IPS-20b (cell line): ENCODE measurements around the gene SLC22A4.

Experiments used
- H3K27ac ChIP-seq: one replicate; pipeline ENCODE4 v1.5.1; 2013; ENCODE audit warnings: low read length
- H3K27me3 ChIP-seq: 2 replicates; pipeline ENCODE4 v1.6.1; 2013; ENCODE audit warnings: mild to moderate bottlenecking, low read length, inconsistent platforms; ENCODE audit not compliant: insufficient read depth
- H3K36me3 ChIP-seq: 2 replicates; pipeline ENCODE4 v1.6.1; 2013; ENCODE audit warnings: low read depth, mild to moderate bottlenecking, inconsistent platforms, low read length, moderate library complexity; ENCODE audit not compliant: insufficient read depth
- H3K4me1 ChIP-seq: 2 replicates; pipeline ENCODE4 v1.6.1; 2013; ENCODE audit warnings: mild to moderate bottlenecking, control low read depth, inconsistent platforms, low read length, moderate library complexity; ENCODE audit not compliant: insufficient read depth
- H3K4me3 ChIP-seq: 2 replicates; pipeline ENCODE4 v1.5.1; 2013; ENCODE audit warnings: mild to moderate bottlenecking, low read length, inconsistent platforms
- H3K9ac ChIP-seq: 2 replicates; pipeline ENCODE4 v1.6.1; 2013; ENCODE audit warnings: low read depth, mild to moderate bottlenecking, inconsistent platforms, low read length, moderate library complexity
- H3K9me3 ChIP-seq: 2 replicates; pipeline ENCODE4 v1.6.1; 2013; ENCODE audit warnings: mild to moderate bottlenecking, low read depth, low read length, inconsistent platforms; ENCODE audit not compliant: insufficient read depth

Gene SLC22A4

GRCh38 chr5:132368186-132368585, 74.0 kb downstream of the SLC22A4 start:
- H3K4me1 ChIP-seq, result no peaks in the 10 kb centered on the region; the same call in 1 of the 2 replicates
- H3K36me3 ChIP-seq, result no peaks in the 10 kb centered on the region
- no peaks in the 10 kb centered on the region for H3K9me3 ChIP-seq
- H3K9ac ChIP-seq, result no peak overlapping the region
- no peak overlapping the region for H3K4me3 ChIP-seq
- no peak overlapping the region for H3K27ac ChIP-seq
- H3K27me3 ChIP-seq, result peaks cover 25% of the 10 kb centered on the region

DNA sequence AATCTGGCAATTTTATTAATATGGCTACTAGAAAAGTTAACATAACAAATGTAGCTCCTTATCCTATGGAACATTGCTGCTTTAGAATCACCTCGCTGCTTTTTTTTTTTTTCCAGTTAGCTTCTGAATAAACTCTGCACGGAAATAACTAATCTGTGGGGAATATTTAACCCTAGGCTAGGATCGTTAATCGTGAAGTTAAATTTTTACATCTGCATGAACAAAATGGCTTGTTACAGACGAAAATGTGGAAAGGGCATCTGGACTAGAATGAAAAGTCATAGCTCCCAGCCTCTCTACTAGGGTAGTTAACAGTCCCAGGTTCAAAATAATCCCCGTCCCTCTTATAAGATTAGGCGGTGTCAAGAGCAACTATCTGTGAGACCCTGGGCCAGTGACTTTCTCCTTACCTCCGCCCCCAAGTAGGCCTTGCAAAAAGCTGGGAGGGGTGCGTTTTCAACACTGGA, 74.8 kb downstream of the SLC22A4 start:
- Histone ChIP-seq H3K27ac (no peak overlapping the region), H3K4me1 (no peaks in the 10 kb centered on the region; the same call in 1 of the 2 replicates), H3K9ac (peak overlapping the region; percentile 80; the same call in 1 of the 2 replicates)

DNA sequence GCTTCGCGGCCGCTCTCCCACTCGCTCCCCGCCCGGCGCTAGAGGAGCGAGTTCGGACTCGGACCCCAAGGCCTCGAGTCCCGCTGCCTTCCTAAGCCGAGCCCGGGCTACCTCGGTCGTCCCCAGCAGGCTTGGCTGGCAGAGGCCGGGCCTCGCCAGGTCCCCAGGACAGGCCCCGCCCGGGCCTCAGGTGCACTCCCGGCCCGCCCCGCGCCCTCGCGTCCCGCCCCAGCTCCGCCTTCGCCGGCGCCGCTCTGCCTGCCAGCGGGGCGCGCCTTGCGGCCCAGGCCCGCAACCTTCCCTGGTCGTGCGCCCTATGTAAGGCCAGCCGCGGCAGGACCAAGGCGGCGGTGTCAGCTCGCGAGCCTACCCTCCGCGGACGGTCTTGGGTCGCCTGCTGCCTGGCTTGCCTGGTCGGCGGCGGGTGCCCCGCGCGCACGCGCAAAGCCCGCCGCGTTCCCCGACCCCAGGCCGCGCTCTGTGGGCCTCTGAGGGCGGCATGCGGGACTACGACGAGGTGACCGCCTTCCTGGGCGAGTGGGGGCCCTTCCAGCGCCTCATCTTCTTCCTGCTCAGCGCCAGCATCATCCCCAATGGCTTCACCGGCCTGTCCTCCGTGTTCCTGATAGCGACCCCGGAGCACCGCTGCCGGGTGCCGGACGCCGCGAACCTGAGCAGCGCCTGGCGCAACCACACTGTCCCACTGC, 75.4 kb downstream of the SLC22A4 start, which contains the start of gene SLC22A5:
Gene SLC22A5 (plus strand): TSS at position 237 of the 707 bp plus-strand sequence. CDS start 263 bp downstream, at position 500.
- Histone ChIP-seq H3K9me3 (no peaks in the 10 kb centered on the region), H3K4me1 (no peaks in the 10 kb centered on the region; the same call in 1 of the 2 replicates), H3K27me3 (peaks cover 25% of the 10 kb centered on the region), H3K36me3 (no peaks in the 10 kb centered on the region), H3K9ac (peak within 1 kb of the TSS; percentile 80; the same call in 1 of the 2 replicates), H3K4me3 (peak within 1 kb of the TSS; percentile 73), H3K27ac (no peak within 1 kb of the TSS)

More for the DNA sequence above, 74.8 kb downstream of the SLC22A4 start:
- Histone ChIP-seq H3K4me3 (peak overlapping the region; percentile 73), H3K9me3 (no peaks in the 10 kb centered on the region), H3K27me3 (peaks cover 25% of the 10 kb centered on the region), H3K36me3 (no peaks in the 10 kb centered on the region)

GRCh38 chr5:132370181-132370970, 76.2 kb downstream of the SLC22A4 start:
- Histone ChIP-seq H3K4me1 (no peaks in the 10 kb centered on the region; the same call in 1 of the 2 replicates), H3K36me3 (no peaks in the 10 kb centered on the region), H3K9ac (peak overlapping the region; percentile 80; the same call in 1 of the 2 replicates), H3K9me3 (no peaks in the 10 kb centered on the region), H3K27ac (no peak overlapping the region), H3K4me3 (peak overlapping the region; percentile 73), H3K27me3 (peaks cover 25% of the 10 kb centered on the region)

DNA sequence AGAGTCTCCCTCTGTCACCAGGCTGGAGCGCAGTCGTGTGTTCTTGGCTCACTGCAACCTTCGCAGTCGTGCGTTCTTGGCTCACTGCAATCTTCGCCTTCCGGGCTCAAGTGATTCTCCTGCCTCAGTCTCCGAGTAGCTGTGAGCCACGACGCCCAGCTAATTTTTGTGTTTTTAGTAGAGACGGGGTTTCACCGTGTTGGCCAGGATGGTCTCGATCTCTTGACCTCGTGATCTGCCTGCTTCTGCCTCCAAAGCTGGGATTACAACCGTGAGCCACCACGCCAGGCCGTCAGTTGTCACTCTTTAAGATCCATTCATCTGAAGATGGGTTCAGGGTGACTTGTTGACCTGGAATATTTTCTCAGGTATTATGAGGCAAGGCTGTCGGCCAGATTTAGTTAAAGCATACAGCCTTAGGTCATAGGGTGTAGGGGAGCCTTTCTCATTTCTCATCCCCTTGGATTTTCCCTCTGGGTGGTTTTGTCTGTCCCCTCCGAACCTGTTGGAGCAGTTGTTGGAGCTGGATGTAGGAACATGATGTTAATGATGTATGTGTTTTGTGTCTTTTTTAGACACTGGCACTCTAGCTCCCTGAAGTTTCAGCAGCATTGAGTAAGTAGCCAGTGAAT, 76.9 kb downstream of the SLC22A4 start:
- no peaks in the 10 kb centered on the region for H3K9me3 ChIP-seq
- no peak overlapping the region for H3K4me3 ChIP-seq
- no peak overlapping the region for H3K9ac ChIP-seq
- peaks cover 25% of the 10 kb centered on the region for H3K27me3 ChIP-seq
- H3K4me1 ChIP-seq, result no peaks in the 10 kb centered on the region; the same call in 1 of the 2 replicates
- H3K27ac ChIP-seq, result no peak overlapping the region
- H3K36me3 ChIP-seq, result no peaks in the 10 kb centered on the region

- Histone ChIP-seq H3K4me3 (no peak overlapping the region), H3K36me3 (no peaks in the 10 kb centered on the region), H3K27me3 (peaks cover 25% of the 10 kb centered on the region), H3K4me1 (no peaks in the 10 kb centered on the region; the same call in 1 of the 2 replicates), H3K27ac (no peak overlapping the region), H3K9me3 (no peaks in the 10 kb centered on the region), H3K9ac (no peak overlapping the region)
Observed at GRCh38 chr5:132371603-132371994, 77.4 kb downstream of the SLC22A4 start.

GRCh38 chr5:132372127-132372526, 77.9 kb downstream of the SLC22A4 start:
- H3K36me3 ChIP-seq, result no peaks in the 10 kb centered on the region
- no peaks in the 10 kb centered on the region; the same call in 1 of the 2 replicates for H3K4me1 ChIP-seq
- no peak overlapping the region for H3K27ac ChIP-seq
- H3K4me3 ChIP-seq, result no peak overlapping the region
- no peaks in the 10 kb centered on the region for H3K9me3 ChIP-seq
- H3K27me3 ChIP-seq, result peaks cover 25% of the 10 kb centered on the region
- H3K9ac ChIP-seq, result no peak overlapping the region

- no peaks in the 10 kb centered on the region; the same call in 1 of the 2 replicates for H3K4me1 ChIP-seq
- H3K4me3 ChIP-seq, result no peak overlapping the region
- H3K9me3 ChIP-seq, result no peaks in the 10 kb centered on the region
- no peak overlapping the region for H3K9ac ChIP-seq
- no peak overlapping the region for H3K27ac ChIP-seq
- peaks cover 25% of the 10 kb centered on the region for H3K27me3 ChIP-seq
- no peaks in the 10 kb centered on the region for H3K36me3 ChIP-seq
Observed at GRCh38 chr5:132372542-132372941, 78.3 kb downstream of the SLC22A4 start.

- H3K9ac ChIP-seq, result no peak overlapping the region
- no peak overlapping the region for H3K4me3 ChIP-seq
- peaks cover 12% of the 10 kb centered on the region for H3K27me3 ChIP-seq
- no peak overlapping the region for H3K27ac ChIP-seq
- H3K36me3 ChIP-seq, result no peaks in the 10 kb centered on the region
- no peaks in the 10 kb centered on the region for H3K4me1 ChIP-seq
- no peaks in the 10 kb centered on the region for H3K9me3 ChIP-seq
Observed at GRCh38 chr5:132375957-132376356, 81.8 kb downstream of the SLC22A4 start.

GRCh38 chr5:132376694-132377641, 82.8 kb downstream of the SLC22A4 start:
- H3K4me3 ChIP-seq, result no peak overlapping the region
- no peaks in the 10 kb centered on the region for H3K36me3 ChIP-seq
- no peak overlapping the region for H3K27ac ChIP-seq
- H3K9ac ChIP-seq, result no peak overlapping the region
- peaks cover 2% of the 10 kb centered on the region; the same call in 1 of the 2 replicates for H3K27me3 ChIP-seq
- no peaks in the 10 kb centered on the region for H3K9me3 ChIP-seq
- no peaks in the 10 kb centered on the region for H3K4me1 ChIP-seq
